PC-9 (cell line): ENCODE data around the gene CRADD.

Experiments used
- CTCF ChIP-seq: fragments of 200-600 bp; sonication (generic); conservative IDR thresholded peaks from 2 replicates; pipeline ENCODE4 v1.6.1; 2017; ENCODE audit warnings: mixed run types, antibody characterized with exemption, mild to moderate bottlenecking, moderate library complexity
- EZH2 ChIP-seq: fragments of 200-600 bp; sonication (generic); IDR thresholded peaks from 2 replicates; pipeline ENCODE4 v1.8.0; 2017; ENCODE audit warnings: antibody characterized with exemption, low read depth

- TF ChIP-seq CTCF (no peak), EZH2 (no peak)
These were observed 137.0 kb downstream of the CRADD start for GRCh38 chr12:93813972-93814821.
